Activated CD8-positive, alpha-beta memory T cell treated with anti-CD3 and anti-CD28 coated beads, Interleukin-2, amount 10 ng/mL, durations not matched to agents 7 days and 5 days (primary cell): Measurements from ENCODE around the gene TMPRSS4. TPM values are rescaled to one million over a fixed set of nuclear protein-coding genes. Genes with fewer than 3 reads are reported as not detected.

Experiments
- ATAC-seq: fragments of 150-1000 bp; cut with Tn5 transposase; one replicate; pipeline ENCODE4 v1.10.0; 2021; ENCODE audit warnings: moderate library complexity
- CTCF ChIA-PET: fragments of 350-600 bp; sonication (Branson Sonifier 250); formaldehyde crosslinking; loops from one replicate; lab custom pipeline; 2021; ENCODE audit warnings: antibody characterized with exemption; lab: Charles Lee
- DNase-seq: peaks from one replicate; pipeline ENCODE4 v3.0.0-alpha.2; 2020
- H3K27ac Mint-ChIP-seq: one replicate; pipeline ENCODE4 v1.8.0; 2021; ENCODE audit warnings: mild to moderate bottlenecking, mixed read lengths
- H3K27me3 Mint-ChIP-seq: one replicate; pipeline ENCODE4 v1.8.0; 2021; ENCODE audit warnings: mixed read lengths
- H3K36me3 Mint-ChIP-seq: one replicate; pipeline ENCODE4 v1.8.0; 2021; ENCODE audit warnings: mild to moderate bottlenecking, mixed read lengths
- H3K4me1 Mint-ChIP-seq: one replicate; pipeline ENCODE4 v1.8.0; 2021; ENCODE audit warnings: mixed read lengths
- H3K4me3 Mint-ChIP-seq: one replicate; pipeline ENCODE4 v1.8.0; 2021; ENCODE audit warnings: mild to moderate bottlenecking, moderate library complexity, mixed read lengths
- H3K9me3 Mint-ChIP-seq: one replicate; pipeline ENCODE4 v1.8.0; 2022; ENCODE audit warnings: low read depth, mixed read lengths
- total RNA-seq, 2 experiments: library from RNA; stranded (reverse); gene quantifications; one replicate each; pipeline ENCODE4 v1.2.3, GENCODE V29; 2021

The TMPRSS4 gene
- total RNA-seq, 2 experiments from 2014 or later, result 0.12 to 0.76 TPM

DNA sequence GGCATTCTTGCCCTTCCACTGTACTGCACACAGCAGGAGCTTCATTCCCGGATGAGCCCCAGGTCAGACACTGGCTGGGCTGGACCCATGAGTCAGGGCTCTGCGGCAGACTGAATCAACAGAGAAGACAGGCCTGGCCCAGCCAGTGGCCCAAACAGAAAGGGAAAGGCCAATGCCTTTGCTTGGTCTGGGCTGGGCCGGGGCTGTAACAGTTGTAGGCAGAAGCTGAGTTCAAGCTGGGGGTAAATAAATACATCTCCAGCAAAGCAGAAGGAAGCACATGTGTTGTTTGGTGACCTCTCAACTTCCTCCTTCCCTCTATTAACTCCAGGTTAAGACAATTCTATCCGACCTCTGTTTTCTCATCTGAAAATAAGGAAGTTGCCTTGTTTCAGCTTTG is 11.7 kb downstream of the TMPRSS4 start:
- no peak overlapping the region for H3K27ac Mint-ChIP-seq
- no peak for DNase-seq
- CTCF ChIA-PET, result interaction anchor here (0.9 kb wide), 1 partner anchor 27 kb away, joined by 3 read pairs; no protein-coding TSS in a partner anchor
- no peaks in the 10 kb centered on the region for H3K4me1 Mint-ChIP-seq
- peaks cover 17% of the 10 kb centered on the region for H3K36me3 Mint-ChIP-seq
- H3K27me3 Mint-ChIP-seq, result peaks cover 9% of the 10 kb centered on the region
- peaks cover 15% of the 10 kb centered on the region for H3K9me3 Mint-ChIP-seq
- no peak overlapping the region for H3K4me3 Mint-ChIP-seq
- no peak for ATAC-seq

DNA sequence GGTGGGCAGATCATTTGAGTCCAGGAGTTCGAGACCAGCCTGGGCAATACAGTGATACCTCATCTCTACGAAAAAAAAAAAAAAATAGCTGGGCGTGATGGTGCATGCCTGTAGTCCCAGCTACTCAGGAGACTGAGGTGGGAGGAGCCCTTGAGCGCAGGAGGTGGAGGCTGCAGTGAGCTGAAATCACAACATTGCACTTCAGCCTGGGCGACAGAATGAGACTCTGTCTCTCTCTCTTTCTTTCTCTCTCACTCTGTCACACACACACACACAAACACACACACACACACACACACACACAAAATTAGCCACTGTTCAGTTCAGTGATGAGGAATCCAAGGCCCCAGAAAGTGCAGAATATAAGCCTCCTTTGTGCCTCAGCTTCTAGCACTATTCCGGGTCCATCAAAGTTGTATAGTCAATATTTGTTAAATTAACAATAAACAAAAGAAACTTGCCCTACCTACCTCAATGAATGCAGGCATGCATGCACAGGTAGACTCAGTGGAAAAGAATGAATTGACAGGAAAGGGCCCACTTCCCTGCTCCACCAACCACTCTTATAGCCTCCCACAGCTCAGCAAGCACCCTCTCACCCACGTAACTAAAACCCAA is 13.8 kb downstream of the TMPRSS4 start:
- DNase-seq (no peak), ATAC-seq (no peak)
- CTCF ChIA-PET, result interaction anchor here (0.9 to 1.0 kb wide), 2 partner anchors 81 kb away, joined by 3 to 5 read pairs; no protein-coding TSS in a partner anchor
- no peak overlapping the region for H3K4me3 Mint-ChIP-seq
- no peaks in the 10 kb centered on the region for H3K4me1 Mint-ChIP-seq
- H3K27me3 Mint-ChIP-seq, result peaks cover 13% of the 10 kb centered on the region
- peaks cover 17% of the 10 kb centered on the region for H3K36me3 Mint-ChIP-seq
- H3K9me3 Mint-ChIP-seq, result peaks cover 15% of the 10 kb centered on the region
- no peak overlapping the region for H3K27ac Mint-ChIP-seq

DNA sequence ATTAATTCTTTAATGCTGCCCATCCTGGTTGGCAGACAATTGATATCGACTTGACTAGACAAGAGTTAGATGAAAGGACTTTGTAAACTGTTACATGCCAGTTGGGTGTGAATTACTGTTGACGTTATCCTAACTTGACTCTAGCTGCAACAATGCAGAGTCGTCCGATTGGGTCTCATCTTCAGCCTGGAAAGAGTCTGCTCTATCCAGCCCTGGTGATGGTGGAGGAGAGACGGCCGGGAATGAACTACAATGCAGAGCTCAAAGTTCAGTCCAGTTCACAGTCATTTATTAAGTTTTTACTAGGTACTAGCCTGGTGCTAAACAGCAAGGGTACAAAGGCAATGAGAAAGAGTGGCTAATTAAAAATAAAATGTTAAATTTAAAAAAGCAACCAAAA is 14.8 kb downstream of the TMPRSS4 start:
- no peak for ATAC-seq
- no peak overlapping the region for H3K27ac Mint-ChIP-seq
- H3K4me1 Mint-ChIP-seq, result no peaks in the 10 kb centered on the region
- DNase-seq, result no peak
- CTCF ChIA-PET, result interaction anchor here (1.0 kb wide), 1 partner anchor 80 kb away, joined by 3 read pairs; no protein-coding TSS in a partner anchor
- H3K9me3 Mint-ChIP-seq, result peaks cover 11% of the 10 kb centered on the region
- peaks cover 17% of the 10 kb centered on the region for H3K36me3 Mint-ChIP-seq
- H3K4me3 Mint-ChIP-seq, result no peak overlapping the region
- H3K27me3 Mint-ChIP-seq, result peaks cover 18% of the 10 kb centered on the region

DNA sequence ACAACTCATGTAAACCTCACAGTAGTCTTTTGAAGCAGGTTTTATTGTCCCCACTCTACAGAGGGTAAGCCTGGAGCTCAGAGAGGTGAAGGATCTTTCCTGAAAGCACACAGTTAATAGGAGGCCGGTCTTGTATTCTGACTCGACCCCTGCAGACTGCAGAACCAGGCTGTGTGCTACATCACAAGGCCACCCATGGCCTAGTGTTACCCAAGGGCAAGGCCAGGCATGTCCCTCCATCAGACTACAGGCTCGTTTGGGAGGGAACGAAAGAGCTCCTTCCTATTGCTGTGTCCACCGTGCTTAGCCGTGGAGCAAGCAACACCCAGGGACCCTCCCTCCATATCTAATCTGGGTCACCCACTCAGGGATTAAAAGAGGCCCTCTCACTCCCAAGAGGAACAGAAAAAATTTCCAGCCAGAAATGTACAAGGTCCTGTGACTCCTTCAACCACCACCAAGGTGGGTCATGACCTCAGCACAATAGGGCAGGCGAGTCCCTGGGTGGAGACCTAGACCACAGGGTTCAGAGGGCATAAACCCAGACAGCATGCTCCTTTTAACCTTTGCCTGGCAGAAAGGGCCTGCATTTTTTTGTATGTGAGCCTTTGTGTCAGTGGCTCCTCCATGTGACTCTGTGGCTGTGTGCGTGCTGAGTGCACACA is 16.2 kb downstream of the TMPRSS4 start:
- DNase-seq (no peak), ATAC-seq (no peak)
- Mint-ChIP-seq H3K27ac (no peak overlapping the region), H3K4me1 (no peaks in the 10 kb centered on the region), H3K27me3 (peaks cover 28% of the 10 kb centered on the region), H3K36me3 (peaks cover 10% of the 10 kb centered on the region), H3K4me3 (no peak overlapping the region), H3K9me3 (peaks cover 6% of the 10 kb centered on the region)
- CTCF ChIA-PET, result no interaction called here

DNA sequence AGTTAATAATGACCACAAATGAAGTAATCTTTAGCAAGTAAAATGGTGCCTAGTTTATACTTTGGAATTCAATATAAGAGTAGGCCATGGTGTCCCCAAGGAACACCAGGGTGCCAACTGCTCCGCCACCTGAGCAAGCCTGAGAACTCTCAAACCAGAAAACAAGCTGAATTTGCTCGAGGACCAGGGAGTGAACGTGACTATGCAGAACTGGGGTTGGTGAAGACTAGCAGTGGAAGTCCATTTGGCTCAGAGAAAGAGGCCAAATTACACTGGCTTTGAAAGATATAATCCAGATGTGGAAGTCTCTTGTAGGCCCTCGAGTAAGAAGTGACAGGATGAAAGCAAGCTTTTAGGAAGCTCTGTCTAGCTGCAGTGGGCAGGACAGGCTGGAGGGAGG is 18.6 kb downstream of the TMPRSS4 start:
- CTCF ChIA-PET, result interaction anchor here (0.6 to 1.3 kb wide), 2 partner anchors 37 to 195 kb away, joined by 3 read pairs; no protein-coding TSS in a partner anchor
- Mint-ChIP-seq H3K4me1 (no peaks in the 10 kb centered on the region), H3K9me3 (no peaks in the 10 kb centered on the region), H3K36me3 (peaks cover 2% of the 10 kb centered on the region), H3K27ac (no peak overlapping the region), H3K27me3 (peaks cover 32% of the 10 kb centered on the region), H3K4me3 (no peak overlapping the region)
- DNase-seq (no peak), ATAC-seq (no peak)

DNA sequence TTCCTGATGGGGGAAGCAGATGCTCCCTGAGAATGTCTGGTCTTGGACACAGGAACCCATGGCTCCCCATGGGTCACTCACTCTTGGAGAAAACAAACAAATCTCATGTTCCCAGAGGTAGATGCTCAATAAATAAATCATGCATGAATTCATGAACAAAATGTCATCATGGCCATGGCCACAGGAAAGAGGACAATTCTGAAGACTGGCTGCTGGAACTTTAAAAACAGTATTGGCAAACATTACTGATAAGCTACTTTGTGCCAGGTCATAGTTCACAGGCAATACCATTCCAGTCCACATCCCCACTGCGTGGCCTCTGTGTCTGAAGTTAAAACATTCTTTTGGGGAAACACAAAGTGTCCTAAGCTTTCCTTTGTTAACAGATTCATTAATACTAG is 19.1 kb downstream of the TMPRSS4 start:
- H3K27ac Mint-ChIP-seq, result no peak overlapping the region
- no peaks in the 10 kb centered on the region for H3K9me3 Mint-ChIP-seq
- no peak for DNase-seq
- no peak overlapping the region for H3K4me3 Mint-ChIP-seq
- H3K4me1 Mint-ChIP-seq, result no peaks in the 10 kb centered on the region
- CTCF ChIA-PET, result interaction anchor here (0.6 to 1.3 kb wide), 3 partner anchors 17 to 194 kb away, joined by 3 read pairs; no protein-coding TSS in a partner anchor
- H3K36me3 Mint-ChIP-seq, result peaks cover 2% of the 10 kb centered on the region
- no peak for ATAC-seq
- peaks cover 31% of the 10 kb centered on the region for H3K27me3 Mint-ChIP-seq

DNA sequence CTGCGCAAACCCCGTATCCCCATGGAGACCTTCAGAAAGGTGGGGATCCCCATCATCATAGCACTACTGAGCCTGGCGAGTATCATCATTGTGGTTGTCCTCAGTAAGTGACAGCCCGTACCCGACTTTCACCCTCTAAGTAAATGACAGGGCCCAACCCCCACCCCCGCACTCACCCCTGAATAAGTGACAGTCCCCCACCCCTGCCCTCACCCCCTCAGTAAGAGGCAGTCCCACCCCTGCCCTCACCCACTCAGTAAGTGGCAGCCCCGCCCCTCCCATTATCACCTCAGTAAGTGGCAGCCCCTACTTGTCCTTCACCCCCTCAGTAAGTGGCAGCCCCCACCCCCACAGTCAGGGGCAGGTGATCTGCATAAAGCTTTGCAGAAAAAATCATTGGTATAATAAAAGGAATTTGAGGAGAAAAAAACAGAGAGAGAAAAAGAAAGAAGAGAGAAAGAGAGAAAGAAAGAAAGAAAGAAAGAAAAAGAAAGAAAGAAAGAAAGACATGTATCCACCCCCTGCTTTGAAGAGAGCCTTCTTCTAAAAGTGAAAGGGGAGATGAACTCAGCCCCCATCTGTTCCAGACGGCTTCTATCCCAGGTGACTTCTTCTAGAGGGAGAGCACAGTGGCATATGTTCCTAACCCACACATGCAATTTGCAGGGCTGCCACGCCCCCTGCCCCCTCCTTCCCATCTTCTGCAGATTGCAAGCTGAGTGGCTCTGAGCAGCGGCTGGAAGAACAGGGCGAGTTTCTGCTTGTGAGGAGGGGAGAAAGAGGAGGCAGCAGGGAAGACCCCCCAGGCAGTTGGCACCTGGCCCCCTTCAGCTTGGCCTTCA is 22.3 kb downstream of the TMPRSS4 start:
- no peaks in the 10 kb centered on the region for H3K36me3 Mint-ChIP-seq
- no peak overlapping the region for H3K27ac Mint-ChIP-seq
- ATAC-seq (no peak), DNase-seq (no peak)
- H3K4me1 Mint-ChIP-seq, result no peaks in the 10 kb centered on the region
- H3K4me3 Mint-ChIP-seq, result no peak overlapping the region
- no peaks in the 10 kb centered on the region for H3K9me3 Mint-ChIP-seq
- peaks cover 30% of the 10 kb centered on the region for H3K27me3 Mint-ChIP-seq
- CTCF ChIA-PET, result interaction anchor here (2.1 kb wide), 1 partner anchor 73 kb away, joined by 4 read pairs; no protein-coding TSS in a partner anchor

DNA sequence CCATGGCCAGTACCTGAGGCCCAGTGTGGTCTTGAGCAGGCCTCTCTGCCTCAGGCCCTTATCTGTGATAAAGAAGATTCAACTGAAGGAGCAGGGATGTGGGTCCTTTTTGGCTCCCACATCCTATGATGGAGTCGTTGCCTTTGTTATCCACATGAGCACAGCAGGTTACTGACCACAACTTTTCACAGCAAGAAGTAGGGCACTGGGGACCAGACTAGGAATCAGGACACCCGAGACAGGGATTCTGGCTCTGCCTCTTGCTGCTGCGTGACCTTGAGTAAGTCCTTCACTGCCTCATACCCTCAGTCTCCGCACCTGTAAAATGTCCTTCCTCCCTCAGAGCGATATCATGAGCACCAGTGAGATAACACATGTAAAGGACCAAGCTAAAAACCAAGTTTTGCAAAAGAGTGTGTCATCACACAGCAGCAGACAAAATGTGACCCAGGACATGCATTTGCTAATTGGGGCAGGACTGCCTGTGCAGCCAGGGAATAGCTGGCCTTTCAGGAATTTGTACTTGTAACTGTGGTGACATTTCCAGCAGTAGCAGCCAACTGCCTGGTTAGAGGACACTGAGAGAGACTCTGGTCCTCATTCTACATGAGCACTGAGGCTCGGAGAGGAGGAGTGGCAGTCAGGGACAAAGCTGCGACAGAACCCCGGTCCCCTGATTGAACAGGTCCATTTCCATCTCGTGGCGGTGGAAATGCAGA is 23.1 kb downstream of the TMPRSS4 start:
- CTCF ChIA-PET, result interaction anchor here (2.1 kb wide), 1 partner anchor 72 kb away, joined by 4 read pairs; no protein-coding TSS in a partner anchor
- no peak overlapping the region for H3K4me3 Mint-ChIP-seq
- H3K9me3 Mint-ChIP-seq, result no peaks in the 10 kb centered on the region
- H3K27me3 Mint-ChIP-seq, result peaks cover 31% of the 10 kb centered on the region
- ATAC-seq (no peak), DNase-seq (no peak)
- no peak overlapping the region for H3K27ac Mint-ChIP-seq
- H3K36me3 Mint-ChIP-seq, result peaks cover 1% of the 10 kb centered on the region
- H3K4me1 Mint-ChIP-seq, result no peaks in the 10 kb centered on the region

DNA sequence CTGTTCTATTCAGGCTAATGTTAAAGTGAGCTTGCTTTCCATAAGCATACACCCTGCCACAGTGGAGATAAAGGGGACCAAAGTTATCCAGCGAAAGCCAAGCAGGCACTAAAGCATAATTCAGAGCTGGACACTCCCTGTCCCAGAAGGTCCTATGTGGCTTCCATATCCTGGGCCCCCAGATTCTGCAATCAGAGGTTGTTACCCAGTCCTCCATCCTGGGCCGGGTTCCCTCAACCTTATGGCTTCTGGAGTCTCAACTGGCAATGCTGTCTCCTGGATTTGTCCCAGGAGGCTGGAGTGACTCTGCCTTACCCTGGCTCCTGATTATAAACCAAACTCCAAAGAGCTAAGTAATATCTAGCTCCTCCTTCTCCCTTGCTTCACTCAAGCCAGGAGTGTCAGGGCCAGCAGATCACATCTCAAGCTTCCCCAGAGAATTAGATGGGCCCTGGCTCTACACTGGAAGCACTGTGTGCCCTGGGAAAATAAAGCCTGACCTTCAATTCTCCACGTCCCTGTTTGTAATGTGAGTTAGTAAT is 23.9 kb downstream of the TMPRSS4 start:
- Mint-ChIP-seq H3K4me1 (no peaks in the 10 kb centered on the region), H3K27ac (no peak overlapping the region), H3K27me3 (peaks cover 24% of the 10 kb centered on the region), H3K9me3 (no peaks in the 10 kb centered on the region), H3K36me3 (peaks cover 1% of the 10 kb centered on the region), H3K4me3 (no peak overlapping the region)
- CTCF ChIA-PET, result interaction anchor here (2.1 kb wide), 1 partner anchor 71 kb away, joined by 4 read pairs; no protein-coding TSS in a partner anchor
- ATAC-seq (no peak), DNase-seq (no peak)

DNA sequence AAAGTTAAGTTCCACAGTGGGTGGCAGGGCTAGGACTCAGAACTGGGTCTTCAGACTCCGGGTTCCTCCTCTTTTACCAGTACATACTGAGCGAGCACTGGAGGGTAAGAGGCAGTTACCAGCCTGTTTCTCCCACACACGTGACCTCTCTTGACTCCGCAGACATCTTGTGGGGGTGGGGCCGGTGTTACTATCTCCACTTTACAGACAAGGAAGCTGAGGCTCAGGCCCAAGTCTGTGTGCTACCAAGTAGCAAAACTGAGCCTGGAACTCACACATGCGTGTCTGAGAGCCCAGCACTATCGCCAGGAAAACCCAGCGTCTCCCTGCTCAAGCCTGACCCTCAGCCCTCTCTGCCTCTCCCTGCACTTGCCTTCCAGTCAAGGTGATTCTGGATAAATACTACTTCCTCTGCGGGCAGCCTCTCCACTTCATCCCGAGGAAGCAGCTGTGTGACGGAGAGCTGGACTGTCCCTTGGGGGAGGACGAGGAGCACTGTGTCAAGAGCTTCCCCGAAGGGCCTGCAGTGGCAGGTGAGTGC is 25.9 kb downstream of the TMPRSS4 start:
- Mint-ChIP-seq H3K9me3 (no peaks in the 10 kb centered on the region), H3K27me3 (peaks cover 13% of the 10 kb centered on the region), H3K27ac (no peak overlapping the region), H3K36me3 (peaks cover 1% of the 10 kb centered on the region), H3K4me3 (no peak overlapping the region), H3K4me1 (no peaks in the 10 kb centered on the region)
- CTCF ChIA-PET, result no interaction called here
- no peak for ATAC-seq
- no peak for DNase-seq

DNA sequence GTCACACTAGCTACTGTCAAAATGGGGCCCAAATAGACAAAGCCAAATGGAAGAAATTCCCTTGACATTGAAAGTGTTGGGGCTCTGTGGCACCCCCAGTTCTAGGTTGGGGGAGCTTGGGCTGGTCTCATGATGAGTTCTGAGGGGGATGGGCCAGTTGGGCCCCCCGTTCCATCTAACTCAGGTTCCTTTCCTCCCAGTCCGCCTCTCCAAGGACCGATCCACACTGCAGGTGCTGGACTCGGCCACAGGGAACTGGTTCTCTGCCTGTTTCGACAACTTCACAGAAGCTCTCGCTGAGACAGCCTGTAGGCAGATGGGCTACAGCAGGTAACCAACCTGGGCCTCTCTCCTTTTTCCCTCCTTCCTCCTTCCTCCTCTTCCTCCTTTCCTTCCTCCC is 27.6 kb downstream of the TMPRSS4 start:
- ATAC-seq (no peak), DNase-seq (no peak)
- no peak overlapping the region for H3K27ac Mint-ChIP-seq
- H3K9me3 Mint-ChIP-seq, result no peaks in the 10 kb centered on the region
- H3K36me3 Mint-ChIP-seq, result peaks cover 1% of the 10 kb centered on the region
- H3K27me3 Mint-ChIP-seq, result peaks cover 6% of the 10 kb centered on the region
- CTCF ChIA-PET, result no interaction called here
- no peak overlapping the region for H3K4me3 Mint-ChIP-seq
- H3K4me1 Mint-ChIP-seq, result no peaks in the 10 kb centered on the region

DNA sequence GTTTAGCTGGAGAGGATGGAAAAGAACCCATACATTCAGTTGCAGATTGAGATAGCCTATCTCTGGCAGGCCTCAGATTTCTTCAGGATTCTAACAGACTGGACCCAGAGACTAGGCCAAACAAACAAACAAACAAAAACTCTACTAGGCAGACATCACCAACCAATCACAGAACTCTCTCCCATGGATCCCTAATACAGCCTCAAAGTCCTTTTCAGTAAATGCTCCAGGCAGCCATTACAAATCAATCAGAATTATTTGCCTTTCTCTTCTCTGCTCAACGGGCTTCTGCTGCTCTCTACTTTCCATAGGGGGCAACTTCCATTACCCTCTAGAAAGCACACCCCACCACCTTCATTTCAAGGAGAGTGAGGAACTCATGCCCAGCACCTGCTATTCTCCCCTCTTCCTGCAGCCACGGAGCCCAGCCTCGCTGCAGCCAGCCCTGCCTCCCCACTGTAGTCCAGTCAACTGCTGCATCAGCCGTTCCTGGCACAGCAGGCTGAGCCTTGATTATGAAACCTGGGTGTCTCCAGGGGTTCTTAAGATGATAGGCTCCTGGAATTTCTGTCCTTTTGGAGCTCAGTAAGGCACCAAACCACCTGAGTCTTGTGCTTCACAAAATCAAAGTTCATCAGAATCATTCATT is 28.9 kb downstream of the TMPRSS4 start:
- H3K4me1 Mint-ChIP-seq, result no peaks in the 10 kb centered on the region
- H3K27me3 Mint-ChIP-seq, result peaks cover 6% of the 10 kb centered on the region
- no peak for ATAC-seq
- CTCF ChIA-PET, result no interaction called here
- no peaks in the 10 kb centered on the region for H3K9me3 Mint-ChIP-seq
- H3K27ac Mint-ChIP-seq, result no peak overlapping the region
- H3K36me3 Mint-ChIP-seq, result peaks cover 1% of the 10 kb centered on the region
- no peak for DNase-seq
- H3K4me3 Mint-ChIP-seq, result no peak overlapping the region
